Mesendoderm (in vitro differentiated cells): ENCODE results near the gene AKAP6.

ENCODE experiments used
- DNase-seq: peaks from one replicate; pipeline ENCODE4 v3.0.0; 2013
- H2AK5ac ChIP-seq: 2 replicates; pipeline ENCODE4 v1.6.1; 2013; ENCODE audit warnings: low read length, inconsistent platforms
- H2BK120ac ChIP-seq: 2 replicates; pipeline ENCODE4 v1.6.1; 2013; ENCODE audit warnings: low read depth, mild to moderate bottlenecking, low read length, moderate library complexity, mixed read lengths
- H2BK15ac ChIP-seq: replicated peaks from 2 replicates; pipeline ENCODE4 v1.6.1; 2013; ENCODE audit warnings: low read depth, mild to moderate bottlenecking, moderate library complexity
- H2BK5ac ChIP-seq: 2 replicates; pipeline ENCODE4 v1.6.1; 2013; ENCODE audit warnings: low read length, inconsistent platforms
- H3K18ac ChIP-seq: 2 replicates; pipeline ENCODE4 v1.6.1; 2013; ENCODE audit warnings: mild to moderate bottlenecking, low read length, mixed read lengths
- H3K23ac ChIP-seq: one replicate; pipeline ENCODE4 v1.6.1; 2013; ENCODE audit warnings: low read length
- H3K27ac ChIP-seq: 2 replicates; pipeline ENCODE4 v1.5.1; 2013; ENCODE audit warnings: low read depth, mild to moderate bottlenecking, inconsistent platforms, low read length, moderate library complexity
- H3K27me3 ChIP-seq: 2 replicates; pipeline ENCODE4 v1.6.1; 2013; ENCODE audit warnings: low read length, control low read depth, mild to moderate bottlenecking, inconsistent platforms; ENCODE audit not compliant: insufficient read depth, poor library complexity
- H3K36me3 ChIP-seq: 2 replicates; pipeline ENCODE4 v1.6.1; 2013; ENCODE audit warnings: low read length, inconsistent platforms; ENCODE audit not compliant: control insufficient read depth, insufficient read depth
- H3K4ac ChIP-seq: one replicate; pipeline ENCODE4 v1.6.1; 2013; ENCODE audit warnings: low read depth, mild to moderate bottlenecking, low read length, moderate library complexity
- H3K4me1 ChIP-seq: 2 replicates; pipeline ENCODE4 v1.6.1; 2013; ENCODE audit warnings: low read depth, low read length, inconsistent platforms; ENCODE audit not compliant: control insufficient read depth
- H3K4me2 ChIP-seq: 2 replicates; pipeline ENCODE4 v1.6.1; 2013; ENCODE audit warnings: low read length
- H3K4me3 ChIP-seq: 2 replicates; pipeline ENCODE4 v1.5.1; 2013; ENCODE audit warnings: mild to moderate bottlenecking, low read length
- H3K56ac ChIP-seq: one replicate; pipeline ENCODE4 v1.6.1; 2013; ENCODE audit warnings: low read length
- H3K79me1 ChIP-seq: 2 replicates; pipeline ENCODE4 v1.6.1; 2013; ENCODE audit warnings: low read length, inconsistent platforms
- H3K79me2 ChIP-seq: 2 replicates; pipeline ENCODE4 v1.6.1; 2013; ENCODE audit warnings: mild to moderate bottlenecking, low read length; ENCODE audit not compliant: control insufficient read depth, insufficient read depth
- H3K9ac ChIP-seq: 2 replicates; pipeline ENCODE4 v1.6.1; 2013; ENCODE audit warnings: low read length, inconsistent platforms
- H4K5ac ChIP-seq: one replicate; pipeline ENCODE4 v1.6.1; 2013; ENCODE audit warnings: low read length
- H4K8ac ChIP-seq: one replicate; pipeline ENCODE4 v1.6.1; 2013; ENCODE audit warnings: low read depth, mild to moderate bottlenecking, control low read depth, low read length, moderate library complexity
- WGBS: extraction: QIAGEN DNeasy Blood & Tissue Kit; methylation state at CpG from one replicate; pipeline ENCODE4 v1.1.7; 2013; ENCODE audit warnings: low lambda C conversion rate, missing lambda C conversion rate; ENCODE audit not compliant: insufficient coverage; ENCODE audit errors: extremely low coverage; 5-methylcytosine and 5-hydroxymethylcytosine counted together

AKAP6 gene

GRCh38 chr14:32827514-32827913, 498.4 kb downstream of the AKAP6 start:
- Histone ChIP-seq H3K36me3 (no peaks in the 10 kb centered on the region), H3K4ac (no peak overlapping the region), H3K79me2 (no peaks in the 10 kb centered on the region), H3K18ac (no peak overlapping the region), H3K4me3 (no peak overlapping the region), H2BK5ac (no peak overlapping the region), H4K5ac (no peak overlapping the region), H3K4me2 (no peak overlapping the region), H3K4me1 (no peaks in the 10 kb centered on the region), H3K9ac (no peak overlapping the region), H3K23ac (no peak overlapping the region), H3K56ac (no peak overlapping the region), H2BK120ac (no peak overlapping the region), H3K27me3 (no peaks in the 10 kb centered on the region), H3K27ac (no peak overlapping the region), H4K8ac (no peak overlapping the region), H2BK15ac (no peak overlapping the region), H2AK5ac (no peak overlapping the region), H3K79me1 (no peaks in the 10 kb centered on the region)
- no CpG with 5 or more reads among the region's 3 CpGs for WGBS
- DNase-seq: no peak

GRCh38 chr14:32835924-32836323, 506.8 kb downstream of the AKAP6 start:
- Histone ChIP-seq H3K4me1 (no peaks in the 10 kb centered on the region), H2AK5ac (no peak overlapping the region), H3K4ac (no peak overlapping the region), H4K5ac (no peak overlapping the region), H2BK5ac (no peak overlapping the region), H3K79me1 (no peaks in the 10 kb centered on the region), H3K4me2 (no peak overlapping the region), H3K4me3 (no peak overlapping the region), H3K79me2 (no peaks in the 10 kb centered on the region), H3K56ac (no peak overlapping the region), H4K8ac (no peak overlapping the region), H3K27ac (no peak overlapping the region), H3K18ac (no peak overlapping the region), H3K23ac (no peak overlapping the region), H3K36me3 (no peaks in the 10 kb centered on the region), H2BK15ac (no peak overlapping the region), H3K27me3 (no peaks in the 10 kb centered on the region), H3K9ac (no peak overlapping the region), H2BK120ac (no peak overlapping the region)
- DNase-seq: no peak
- WGBS: no CpG with 5 or more reads among the region's 3 CpGs

DNA sequence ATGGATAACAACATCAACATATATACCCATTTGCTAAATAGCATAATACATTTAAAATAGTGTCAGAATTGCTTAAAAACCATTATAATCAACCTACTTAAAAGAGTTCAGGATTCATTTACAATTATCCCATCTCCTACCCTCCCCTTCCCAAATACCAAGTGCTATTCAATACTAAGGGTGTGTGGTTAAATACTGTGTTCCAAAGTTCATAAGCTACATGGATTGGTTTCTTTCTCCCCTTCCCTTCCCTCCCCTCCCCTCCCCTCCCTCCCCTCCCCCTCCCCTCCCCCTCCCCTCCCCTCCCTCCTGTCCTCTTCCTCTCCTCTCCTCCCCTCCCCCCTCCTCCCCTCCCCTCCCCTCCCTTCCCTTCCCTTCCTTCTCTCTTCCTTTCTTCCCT, 512.6 kb downstream of the AKAP6 start:
- H3K56ac ChIP-seq: no peak overlapping the region
- no peak for DNase-seq
- no peak overlapping the region for H4K5ac ChIP-seq
- H3K23ac ChIP-seq: no peak overlapping the region
- H2BK5ac ChIP-seq: no peak overlapping the region
- H2AK5ac ChIP-seq: no peak overlapping the region
- no peaks in the 10 kb centered on the region for H3K27me3 ChIP-seq
- H3K79me1 ChIP-seq: no peaks in the 10 kb centered on the region
- no peak overlapping the region for H2BK15ac ChIP-seq
- H3K4me1 ChIP-seq: no peaks in the 10 kb centered on the region
- H3K36me3 ChIP-seq: no peaks in the 10 kb centered on the region
- H3K4ac ChIP-seq: no peak overlapping the region
- no peak overlapping the region for H3K4me2 ChIP-seq
- H3K9ac ChIP-seq: no peak overlapping the region
- no peaks in the 10 kb centered on the region for H3K79me2 ChIP-seq
- no peak overlapping the region for H3K27ac ChIP-seq
- no peak overlapping the region for H3K4me3 ChIP-seq
- H2BK120ac ChIP-seq: no peak overlapping the region
- no peak overlapping the region for H4K8ac ChIP-seq
- no peak overlapping the region for H3K18ac ChIP-seq

DNA sequence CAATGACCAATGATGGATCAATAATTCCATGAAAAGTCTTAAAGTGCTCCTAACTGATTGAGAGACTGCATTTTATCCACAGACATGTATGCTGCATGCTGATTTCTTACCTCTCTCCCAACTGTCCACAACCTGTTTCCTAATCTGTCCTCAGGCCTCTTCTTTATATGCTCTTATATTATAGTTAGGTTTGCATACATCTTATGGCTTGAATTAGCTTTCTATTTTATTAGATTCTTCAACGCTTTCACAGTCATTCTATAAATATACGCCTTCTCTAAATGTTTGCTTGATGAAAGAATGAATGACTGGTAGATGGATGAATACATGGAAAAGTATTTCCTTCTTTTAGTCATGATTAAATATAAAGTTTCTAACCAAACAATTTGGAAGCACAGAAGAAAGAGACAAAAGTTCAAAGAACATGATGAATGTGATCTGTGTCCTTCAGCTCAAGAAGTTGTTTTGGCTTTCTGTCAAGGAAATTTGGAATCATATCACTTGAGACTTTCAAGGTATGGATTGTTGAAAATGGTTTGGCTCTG, 517.8 kb downstream of the AKAP6 start:
- Histone ChIP-seq H3K79me2 (no peaks in the 10 kb centered on the region), H3K4ac (no peak overlapping the region), H4K8ac (no peak overlapping the region), H2BK120ac (no peak overlapping the region), H3K79me1 (no peaks in the 10 kb centered on the region), H3K27ac (no peak overlapping the region), H4K5ac (no peak overlapping the region), H3K4me1 (no peaks in the 10 kb centered on the region), H3K4me3 (no peak overlapping the region), H2BK15ac (no peak overlapping the region), H3K18ac (no peak overlapping the region), H2AK5ac (no peak overlapping the region), H3K23ac (no peak overlapping the region), H3K36me3 (no peaks in the 10 kb centered on the region), H2BK5ac (no peak overlapping the region), H3K4me2 (no peak overlapping the region), H3K27me3 (no peaks in the 10 kb centered on the region), H3K56ac (no peak overlapping the region), H3K9ac (no peak overlapping the region)
- WGBS: no CpG with 5 or more reads among the region's 2 CpGs
- DNase-seq: no peak

DNA sequence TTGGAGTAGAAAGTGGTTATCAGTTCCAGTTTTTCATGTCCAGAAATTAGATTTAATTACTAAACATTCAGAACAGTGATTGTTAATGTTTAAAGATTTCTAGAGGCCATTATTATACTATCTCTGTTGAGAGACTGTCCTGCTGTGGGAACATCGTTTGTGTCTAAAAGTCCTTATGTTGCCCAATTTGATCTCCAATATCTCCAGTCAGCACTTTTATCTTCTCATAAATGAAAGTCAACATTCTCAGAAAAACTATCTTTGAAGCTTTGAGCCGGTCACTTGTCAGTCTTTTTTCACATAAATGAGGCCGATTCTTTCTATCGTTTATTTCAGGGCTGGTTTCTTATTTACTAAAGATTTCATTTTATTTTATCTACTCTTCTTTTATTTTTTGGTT, 518.8 kb downstream of the AKAP6 start:
- H3K4ac ChIP-seq: no peak overlapping the region
- H4K8ac ChIP-seq: no peak overlapping the region
- no peaks in the 10 kb centered on the region for H3K79me1 ChIP-seq
- no peak overlapping the region for H3K4me3 ChIP-seq
- no CpG with 5 or more reads among the region's 4 CpGs for WGBS
- H4K5ac ChIP-seq: no peak overlapping the region
- H2BK5ac ChIP-seq: no peak overlapping the region
- no peak overlapping the region for H3K18ac ChIP-seq
- no peak overlapping the region for H3K9ac ChIP-seq
- no peak overlapping the region for H2BK15ac ChIP-seq
- no peaks in the 10 kb centered on the region for H3K27me3 ChIP-seq
- H3K79me2 ChIP-seq: no peaks in the 10 kb centered on the region
- H3K4me2 ChIP-seq: no peak overlapping the region
- no peak overlapping the region for H3K27ac ChIP-seq
- H3K23ac ChIP-seq: no peak overlapping the region
- no peak overlapping the region for H2AK5ac ChIP-seq
- DNase-seq: no peak
- no peaks in the 10 kb centered on the region for H3K4me1 ChIP-seq
- H2BK120ac ChIP-seq: no peak overlapping the region
- no peak overlapping the region for H3K56ac ChIP-seq
- H3K36me3 ChIP-seq: no peaks in the 10 kb centered on the region

DNA sequence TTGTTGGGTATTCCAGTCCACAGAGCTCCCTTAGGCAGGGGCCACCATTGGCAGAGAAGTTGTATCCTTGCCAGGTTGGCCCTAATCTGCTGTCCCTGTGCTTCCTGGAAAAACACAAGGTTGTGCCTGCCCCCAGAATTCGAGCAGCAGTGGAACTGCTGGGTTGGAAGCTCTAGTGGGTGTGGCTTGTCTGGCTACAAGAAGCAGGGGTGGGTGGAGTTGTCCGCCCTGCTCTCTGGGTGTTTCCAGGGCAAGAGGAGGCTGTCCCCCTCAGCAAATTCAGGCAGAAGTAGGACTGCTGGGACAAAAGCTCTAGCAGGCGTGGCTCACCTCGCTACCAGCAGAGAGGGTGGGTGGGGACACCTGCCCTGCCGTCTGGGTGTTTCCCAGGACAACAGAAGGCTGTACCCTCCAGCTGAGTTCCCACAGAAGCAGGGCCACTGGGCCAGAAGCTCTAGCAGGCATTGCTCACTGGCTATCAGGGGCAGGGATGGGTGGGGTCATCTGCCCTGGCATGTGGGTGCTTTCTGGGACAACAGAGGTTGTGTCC, 536.8 kb downstream of the AKAP6 start:
- Histone ChIP-seq H2BK120ac (no peak overlapping the region), H3K79me2 (no peaks in the 10 kb centered on the region), H3K23ac (no peak overlapping the region), H2BK15ac (no peak overlapping the region), H3K27me3 (no peaks in the 10 kb centered on the region), H3K36me3 (no peaks in the 10 kb centered on the region), H3K79me1 (no peaks in the 10 kb centered on the region), H2AK5ac (no peak overlapping the region), H4K8ac (no peak overlapping the region), H3K4me2 (no peak overlapping the region), H3K4me3 (no peak overlapping the region), H3K9ac (no peak overlapping the region), H3K4ac (no peak overlapping the region), H3K56ac (no peak overlapping the region), H2BK5ac (no peak overlapping the region), H3K4me1 (no peaks in the 10 kb centered on the region), H3K27ac (no peak overlapping the region), H4K5ac (no peak overlapping the region), H3K18ac (no peak overlapping the region)
- WGBS: no CpG with 5 or more reads among the region's 5 CpGs
- no peak for DNase-seq
